ENCODE results near the gene IFNE. TPM values are rescaled to one million over a fixed set of nuclear protein-coding genes. Genes with fewer than 3 reads are reported as not detected.

Gene IFNE, protein sequence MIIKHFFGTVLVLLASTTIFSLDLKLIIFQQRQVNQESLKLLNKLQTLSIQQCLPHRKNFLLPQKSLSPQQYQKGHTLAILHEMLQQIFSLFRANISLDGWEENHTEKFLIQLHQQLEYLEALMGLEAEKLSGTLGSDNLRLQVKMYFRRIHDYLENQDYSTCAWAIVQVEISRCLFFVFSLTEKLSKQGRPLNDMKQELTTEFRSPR
- total RNA-seq: not detected

- no peak within 1 kb of the TSS for H3K4me3 Mint-ChIP-seq
- H3K27me3 Mint-ChIP-seq: peaks cover 7% of the 10 kb centered on the region
- H3K4me1 Mint-ChIP-seq: no peaks in the 10 kb centered on the region
- no peak within 1 kb of the TSS for H3K27ac Mint-ChIP-seq
- ATAC-seq (replicated peaks): no peak
- no peaks in the 10 kb centered on the region for H3K36me3 Mint-ChIP-seq (ENCODE audit: low read depth)
- H3K9me3 Mint-ChIP-seq: no peaks in the 10 kb centered on the region
Measured at GRCh38 chr9:21482213-21482612, at the start of gene IFNE. IFNE (minus strand) TSS chr9:21482313; CDS start chr9:21481694, 619 bp downstream.

DNA sequence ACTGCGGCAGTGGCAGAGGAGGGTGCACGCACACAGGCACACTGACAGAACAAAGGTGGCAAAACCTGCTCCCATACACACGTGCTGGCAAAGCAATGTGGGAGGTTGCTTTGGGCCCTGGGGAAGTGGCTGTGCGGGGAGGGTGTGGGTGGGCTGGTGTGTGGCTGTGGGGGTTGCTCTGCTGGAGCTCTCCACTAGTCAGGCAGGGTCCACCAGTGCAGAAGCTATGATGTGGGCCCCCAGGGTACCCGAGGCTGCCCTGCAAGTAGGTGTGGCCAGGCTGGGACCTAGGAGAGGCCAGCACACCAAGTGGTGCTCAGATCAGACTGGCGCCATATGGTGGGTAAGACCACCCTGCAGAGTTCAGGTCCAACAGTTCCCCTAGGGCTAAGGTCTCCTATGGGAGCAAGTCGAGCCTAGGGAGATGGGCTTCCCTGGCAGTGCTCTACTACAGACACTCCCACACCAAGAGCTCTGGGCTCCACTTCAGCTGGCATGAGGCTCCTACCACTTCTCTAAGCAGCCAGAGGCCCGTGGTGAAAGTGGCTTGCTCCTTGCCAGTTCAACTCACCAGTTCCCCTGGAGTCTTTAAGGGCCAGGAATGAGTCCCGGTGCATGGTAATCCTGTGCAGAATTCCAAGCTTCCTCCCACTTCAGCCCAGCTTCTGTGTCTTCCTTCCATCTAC, 46.2 kb upstream of the IFNE start:
- Mint-ChIP-seq H3K4me3 (no peak overlapping the region), H3K4me1 (no peaks in the 10 kb centered on the region), H3K9me3 (no peaks in the 10 kb centered on the region), H3K36me3 (ENCODE audit: low read depth) (no peaks in the 10 kb centered on the region), H3K27ac (no peak overlapping the region), H3K27me3 (peaks cover 12% of the 10 kb centered on the region)
- ATAC-seq (replicated peaks): no peak

GRCh38 chr9:21527579-21527978, 45.5 kb upstream of the IFNE start:
- H3K27ac Mint-ChIP-seq: no peak overlapping the region
- ATAC-seq (replicated peaks): no peak
- no peaks in the 10 kb centered on the region for H3K4me1 Mint-ChIP-seq
- no peaks in the 10 kb centered on the region for H3K9me3 Mint-ChIP-seq
- H3K36me3 Mint-ChIP-seq (ENCODE audit: low read depth): no peaks in the 10 kb centered on the region
- no peak overlapping the region for H3K4me3 Mint-ChIP-seq
- H3K27me3 Mint-ChIP-seq: peaks cover 12% of the 10 kb centered on the region

- no peaks in the 10 kb centered on the region for H3K9me3 Mint-ChIP-seq
- no peaks in the 10 kb centered on the region for H3K36me3 Mint-ChIP-seq (ENCODE audit: low read depth)
- ATAC-seq (replicated peaks): no peak
- peaks cover 12% of the 10 kb centered on the region for H3K27me3 Mint-ChIP-seq
- H3K4me3 Mint-ChIP-seq: no peak overlapping the region
- no peak overlapping the region for H3K27ac Mint-ChIP-seq
- H3K4me1 Mint-ChIP-seq: no peaks in the 10 kb centered on the region
Measured at GRCh38 chr9:21525174-21525573, 43.1 kb upstream of the IFNE start.

DNA sequence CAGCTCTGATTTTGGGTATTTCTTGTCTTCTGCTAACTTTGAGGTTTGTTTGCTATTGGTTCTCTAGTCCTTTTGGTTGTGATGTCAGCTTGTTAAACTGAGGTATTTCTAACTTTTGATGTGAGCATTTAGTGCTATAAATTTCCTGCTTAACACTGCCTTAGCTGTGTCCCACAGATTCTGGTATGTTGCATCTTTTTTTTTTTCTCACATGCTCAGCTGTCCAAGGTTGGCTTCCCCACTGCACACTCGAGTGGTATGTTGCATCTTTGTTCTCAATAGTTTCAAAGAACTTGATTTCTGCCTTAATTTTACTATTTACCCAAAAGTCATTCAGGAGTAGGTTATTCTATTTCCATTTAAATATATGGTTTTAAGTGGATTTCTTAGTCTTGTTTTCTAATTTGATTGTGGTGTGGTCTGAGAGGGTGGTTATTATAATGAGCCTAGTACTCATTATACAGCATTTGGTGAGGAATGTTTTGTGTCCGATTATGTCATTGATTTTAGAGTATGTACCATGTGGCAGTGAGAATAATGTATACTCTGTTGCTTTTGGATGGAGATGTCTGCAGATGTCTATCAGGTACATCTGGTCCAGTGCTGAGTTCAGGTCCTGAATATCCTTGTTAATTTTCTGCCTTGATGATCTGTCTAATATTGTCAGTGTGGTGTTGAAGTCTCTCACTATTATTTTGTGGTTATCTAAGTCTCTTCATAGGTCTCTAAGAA, 42.2 kb upstream of the IFNE start:
- peaks cover 15% of the 10 kb centered on the region for H3K27me3 Mint-ChIP-seq
- H3K4me1 Mint-ChIP-seq: no peaks in the 10 kb centered on the region
- no peak overlapping the region for H3K27ac Mint-ChIP-seq
- no peaks in the 10 kb centered on the region for H3K9me3 Mint-ChIP-seq
- H3K36me3 Mint-ChIP-seq (ENCODE audit: low read depth): no peaks in the 10 kb centered on the region
- no peak for ATAC-seq (replicated peaks)
- no peak overlapping the region for H3K4me3 Mint-ChIP-seq

- no peak overlapping the region for H3K4me3 Mint-ChIP-seq
- no peaks in the 10 kb centered on the region for H3K36me3 Mint-ChIP-seq (ENCODE audit: low read depth)
- peaks cover 15% of the 10 kb centered on the region for H3K27me3 Mint-ChIP-seq
- no peak overlapping the region for H3K27ac Mint-ChIP-seq
- no peaks in the 10 kb centered on the region for H3K9me3 Mint-ChIP-seq
- no peak for ATAC-seq (replicated peaks)
- H3K4me1 Mint-ChIP-seq: no peaks in the 10 kb centered on the region
Measured at GRCh38 chr9:21523021-21524014, 41.2 kb upstream of the IFNE start.

- H3K27me3 Mint-ChIP-seq: peaks cover 11% of the 10 kb centered on the region
- ATAC-seq (replicated peaks): no peak
- H3K4me3 Mint-ChIP-seq: no peak overlapping the region
- H3K4me1 Mint-ChIP-seq: no peaks in the 10 kb centered on the region
- no peak overlapping the region for H3K27ac Mint-ChIP-seq
- no peaks in the 10 kb centered on the region for H3K36me3 Mint-ChIP-seq (ENCODE audit: low read depth)
- no peaks in the 10 kb centered on the region for H3K9me3 Mint-ChIP-seq
Measured at GRCh38 chr9:21522348-21522747, 40.2 kb upstream of the IFNE start.

DNA sequence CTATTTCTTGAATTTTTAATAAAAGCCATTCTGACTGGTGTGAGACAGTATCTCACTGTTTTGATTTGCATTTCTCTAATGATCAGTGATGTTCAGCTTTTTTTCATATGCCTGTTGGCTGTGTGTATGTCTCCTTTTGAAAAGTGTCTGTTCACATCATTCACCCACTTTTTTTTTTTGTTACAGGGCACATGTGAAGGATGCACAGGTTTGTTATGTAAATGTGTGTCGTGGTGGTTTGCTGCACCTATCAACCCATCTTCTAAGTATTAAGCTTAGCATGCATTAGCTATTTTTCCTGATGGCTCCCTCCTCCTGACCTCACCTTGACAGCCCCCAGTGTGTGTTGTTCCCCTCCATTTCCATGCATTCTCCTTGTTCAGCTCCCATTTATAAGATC, 39.3 kb upstream of the IFNE start:
- no peak for ATAC-seq (replicated peaks)
- Mint-ChIP-seq H3K36me3 (ENCODE audit: low read depth) (no peaks in the 10 kb centered on the region), H3K4me3 (no peak overlapping the region), H3K27me3 (peaks cover 4% of the 10 kb centered on the region), H3K4me1 (no peaks in the 10 kb centered on the region), H3K9me3 (no peaks in the 10 kb centered on the region), H3K27ac (no peak overlapping the region)

- no peak overlapping the region for H3K4me3 Mint-ChIP-seq
- H3K9me3 Mint-ChIP-seq: no peaks in the 10 kb centered on the region
- no peak for ATAC-seq (replicated peaks)
- peaks cover 3% of the 10 kb centered on the region for H3K27me3 Mint-ChIP-seq
- no peaks in the 10 kb centered on the region for H3K4me1 Mint-ChIP-seq
- no peak overlapping the region for H3K27ac Mint-ChIP-seq
- no peaks in the 10 kb centered on the region for H3K36me3 Mint-ChIP-seq (ENCODE audit: low read depth)
Measured at GRCh38 chr9:21520501-21521228, 38.6 kb upstream of the IFNE start.

DNA sequence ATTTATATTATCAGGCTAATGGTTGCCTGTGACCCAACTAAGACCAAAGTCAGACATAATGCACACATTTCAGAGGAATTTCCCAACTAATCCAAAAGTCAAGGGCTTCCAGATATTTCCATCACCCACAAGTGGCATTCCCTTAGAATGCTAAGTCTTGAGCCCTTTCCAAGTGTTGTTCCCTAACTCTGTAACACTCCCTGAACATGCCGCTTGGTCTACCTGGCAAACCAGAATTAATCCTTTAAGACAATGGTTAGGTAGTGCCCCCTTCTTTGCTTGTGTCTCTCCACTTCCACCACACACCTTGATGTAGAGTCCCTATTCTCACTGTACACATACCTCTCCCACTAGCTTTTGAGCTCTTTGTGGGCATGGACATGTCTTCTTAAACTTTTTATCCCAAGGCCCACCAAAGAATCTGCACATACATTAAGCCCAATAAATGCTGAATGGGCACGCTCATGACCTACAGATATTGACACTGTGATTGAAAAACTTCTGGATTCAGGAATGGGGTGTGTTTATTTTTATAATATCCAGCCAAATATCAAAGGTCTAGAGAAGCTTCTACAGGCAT, 37.8 kb upstream of the IFNE start:
- Mint-ChIP-seq H3K4me3 (no peak overlapping the region), H3K4me1 (no peaks in the 10 kb centered on the region), H3K27ac (no peak overlapping the region), H3K9me3 (no peaks in the 10 kb centered on the region), H3K36me3 (ENCODE audit: low read depth) (no peaks in the 10 kb centered on the region), H3K27me3 (peaks cover 3% of the 10 kb centered on the region)
- no peak for ATAC-seq (replicated peaks)

DNA sequence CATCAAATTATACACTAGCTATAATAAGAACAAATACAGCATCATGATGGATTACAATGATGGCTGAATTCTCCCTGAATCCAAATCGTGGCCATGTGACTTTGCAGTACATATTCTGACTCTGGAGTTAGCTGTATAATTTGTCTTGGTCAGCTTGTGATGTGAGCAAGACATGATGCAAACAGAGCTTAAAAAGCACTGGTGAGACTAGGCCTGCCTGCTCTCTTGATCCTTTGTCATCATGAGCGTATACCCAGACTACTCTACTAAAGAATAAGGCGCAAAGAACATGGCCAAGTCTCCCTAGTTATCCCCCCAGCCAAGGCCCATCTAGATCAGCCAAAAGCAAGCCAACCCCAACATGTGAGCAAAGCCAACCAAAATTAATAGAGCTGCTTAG, 34.7 kb upstream of the IFNE start:
- Mint-ChIP-seq H3K4me1 (no peaks in the 10 kb centered on the region), H3K4me3 (no peak overlapping the region), H3K27me3 (peaks cover 3% of the 10 kb centered on the region), H3K27ac (no peak overlapping the region), H3K36me3 (ENCODE audit: low read depth) (no peaks in the 10 kb centered on the region), H3K9me3 (no peaks in the 10 kb centered on the region)
- no peak for ATAC-seq (replicated peaks)

- no peak overlapping the region for H3K27ac Mint-ChIP-seq
- H3K9me3 Mint-ChIP-seq: no peaks in the 10 kb centered on the region
- no peak for ATAC-seq (replicated peaks)
- H3K4me1 Mint-ChIP-seq: no peaks in the 10 kb centered on the region
- peaks cover 3% of the 10 kb centered on the region for H3K27me3 Mint-ChIP-seq
- H3K36me3 Mint-ChIP-seq (ENCODE audit: low read depth): no peaks in the 10 kb centered on the region
- H3K4me3 Mint-ChIP-seq: no peak overlapping the region
Measured at GRCh38 chr9:21513431-21513830, 31.3 kb upstream of the IFNE start.

GRCh38 chr9:21510806-21511205, 28.7 kb upstream of the IFNE start:
- H3K36me3 Mint-ChIP-seq (ENCODE audit: low read depth): no peaks in the 10 kb centered on the region
- no peaks in the 10 kb centered on the region for H3K4me1 Mint-ChIP-seq
- H3K27me3 Mint-ChIP-seq: peaks cover 3% of the 10 kb centered on the region
- no peak overlapping the region for H3K4me3 Mint-ChIP-seq
- no peak overlapping the region for H3K27ac Mint-ChIP-seq
- no peaks in the 10 kb centered on the region for H3K9me3 Mint-ChIP-seq
- no peak for ATAC-seq (replicated peaks)
